ENCODE measurements around the gene LSM2.

- TF ChIP-seq CTCF (optimal IDR thresholded peaks at IDR 0.05 in 1 of 3, IDR thresholded peaks at IDR 0.05 in 1 of 3, conservative IDR thresholded peaks at IDR 0.05 in 1 of 3; ENCODE audit: extremely low read depth in 1 of 3, insufficient read depth in 2 of 3, low read length in 3 of 3): no peak
- no peak for TF ChIP-seq EZH2 (IDR thresholded peaks at IDR 0.05; ENCODE audit: low read length)
Measured at GRCh38 chr6:31851485-31851832, 44.7 kb upstream of the LSM2 start.
